SKM-1 treated with dmso at 0.1 percent for 144 hours (cell line): ENCODE measurements around the gene PIK3R3.

Experiments
- DNase-seq: peaks from one replicate; lab custom pipeline; 2025; ENCODE audit not compliant: unreplicated experiment; lab: John Stamatoyannopoulos, UW

The PIK3R3 gene

DNA sequence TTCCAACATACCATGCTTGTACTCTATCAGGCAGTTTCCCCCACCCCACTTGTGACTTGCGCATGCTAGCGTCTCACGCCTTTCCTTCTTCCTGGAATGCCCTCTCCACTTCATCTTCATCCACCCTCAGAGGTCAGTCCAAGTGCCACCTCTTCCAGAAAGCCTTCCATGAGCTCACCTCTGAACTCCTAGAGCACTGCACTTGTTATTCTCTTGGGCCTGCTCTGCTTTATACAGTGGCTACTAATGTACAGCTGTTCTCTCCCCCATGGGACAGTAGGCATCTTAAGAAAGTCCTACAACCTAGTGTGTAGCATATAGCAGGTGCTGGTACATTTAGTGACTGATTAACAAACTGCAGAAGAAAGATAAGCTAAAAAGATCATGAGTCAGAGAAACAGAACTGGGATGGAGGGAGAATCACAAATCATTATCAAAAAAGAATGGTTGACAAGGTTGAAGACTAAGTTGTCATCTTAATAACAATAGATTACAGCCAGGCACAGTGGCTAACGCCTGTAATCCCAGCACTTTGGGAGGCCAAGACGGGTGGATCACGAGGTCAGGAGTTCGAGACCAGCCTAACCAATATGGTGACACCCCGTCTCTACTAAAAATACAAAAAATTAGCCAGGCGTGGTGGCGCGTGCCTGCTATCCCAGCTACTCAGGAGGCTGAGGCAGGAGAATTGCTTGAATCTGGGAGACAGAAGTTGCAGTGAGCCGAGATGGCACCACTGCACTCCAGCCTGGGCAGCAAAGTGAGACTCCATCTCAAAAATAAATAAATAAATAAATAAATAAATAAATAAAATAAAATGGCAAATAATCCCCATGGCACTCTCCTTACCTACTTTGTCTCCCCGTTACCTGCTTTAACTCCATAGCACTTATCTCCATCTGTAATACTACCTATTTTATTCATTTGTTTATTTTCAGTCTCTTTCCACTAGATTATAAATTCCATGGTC is 26.2 kb upstream of the PIK3R3 start:
- DNase-seq, result no peak

DNA sequence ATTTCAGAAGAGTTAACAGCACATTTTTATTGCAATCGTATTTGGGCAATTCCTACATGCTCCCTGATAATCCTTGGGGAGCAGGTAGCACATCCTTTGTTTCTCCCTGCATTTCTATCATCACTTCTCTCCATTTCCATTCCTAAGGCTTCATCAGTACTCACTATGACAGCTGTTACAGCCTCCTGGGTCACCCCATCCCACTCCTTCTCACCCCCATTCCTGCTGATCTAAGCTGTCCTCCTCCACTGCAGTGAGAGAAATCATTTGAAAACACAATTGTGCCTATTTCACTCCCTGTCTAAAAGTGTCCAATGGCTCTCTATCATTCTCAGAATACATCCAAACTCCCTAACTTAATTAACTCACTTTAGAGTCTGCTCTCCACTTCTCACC is 25.5 kb upstream of the PIK3R3 start:
- no peak for DNase-seq

DNA sequence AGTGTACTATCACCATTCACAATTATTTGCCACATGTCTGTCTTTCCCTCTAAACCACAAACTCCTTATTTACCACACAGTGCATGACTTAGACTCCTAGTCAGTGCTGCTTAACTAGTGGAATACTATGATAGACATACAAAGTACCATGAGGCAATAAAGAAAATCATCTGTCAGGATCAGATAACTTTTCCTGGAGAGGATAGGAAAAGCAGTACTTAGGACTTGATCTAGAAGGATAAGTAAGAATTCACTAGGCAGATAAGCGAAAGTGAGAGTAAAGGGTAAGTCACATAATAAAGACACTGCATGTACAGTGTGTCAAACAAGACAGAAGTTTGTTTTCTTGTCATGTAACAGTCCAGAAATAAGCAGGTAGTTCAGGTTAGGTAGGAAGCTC is 21.3 kb upstream of the PIK3R3 start:
- no peak for DNase-seq

DNA sequence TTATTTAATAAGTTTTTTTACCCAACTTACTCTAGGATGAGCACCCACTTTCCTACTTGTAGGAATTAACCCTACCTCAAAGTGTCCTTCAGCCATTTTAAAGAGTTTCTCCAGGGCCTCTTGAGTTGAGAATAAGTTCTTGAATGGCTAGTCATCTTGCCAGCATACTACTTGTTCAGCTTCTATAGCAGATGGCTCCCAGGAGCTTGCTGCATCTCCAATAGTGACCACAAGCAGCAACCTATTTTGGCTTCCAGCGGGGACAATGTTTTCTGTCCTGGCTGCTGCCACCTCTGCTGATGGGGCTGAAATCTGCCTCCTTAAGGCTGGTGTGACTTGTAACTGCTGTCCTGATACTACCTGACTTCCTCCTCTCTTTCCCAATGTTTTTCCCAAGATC is 20.8 kb upstream of the PIK3R3 start:
- DNase-seq, result no peak

DNA sequence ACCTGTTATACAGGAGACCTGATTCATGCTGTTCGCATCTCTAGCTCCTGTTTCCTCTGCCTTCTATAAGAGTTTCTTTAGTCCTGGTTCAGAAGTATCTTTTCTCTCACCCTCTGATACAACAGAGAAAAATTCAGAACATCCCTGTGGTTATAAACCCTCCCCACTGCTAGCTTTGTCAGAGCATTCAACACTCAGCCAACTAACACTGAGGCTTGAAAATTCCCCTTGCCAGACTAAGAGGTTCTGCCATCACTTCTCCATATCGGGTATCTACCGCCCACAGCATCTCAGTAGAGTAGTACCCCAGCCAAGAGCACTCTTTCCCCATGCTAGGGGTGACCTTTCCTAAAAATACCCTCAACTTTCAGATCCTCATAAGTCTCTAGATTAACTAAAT is 19.6 kb upstream of the PIK3R3 start:
- DNase-seq, result no peak

DNA sequence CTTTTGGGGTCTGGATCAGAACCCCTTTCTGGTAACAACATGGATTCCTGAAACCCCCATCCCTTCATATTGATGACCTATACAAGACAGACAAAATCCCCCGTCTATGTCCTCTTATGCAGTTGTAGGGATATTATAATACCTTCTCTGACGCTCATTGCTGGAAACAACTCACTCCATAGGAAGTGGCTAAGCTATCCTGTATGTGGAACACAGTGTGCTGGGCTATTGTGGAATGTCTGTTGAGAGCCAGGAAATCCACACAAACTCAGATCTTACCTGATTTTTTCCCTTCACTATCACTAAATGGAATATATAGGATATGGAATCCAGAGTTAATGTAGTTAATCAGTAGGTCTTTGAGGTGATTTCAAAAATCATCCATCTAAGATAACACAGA is 17.7 kb upstream of the PIK3R3 start:
- no peak for DNase-seq

DNA sequence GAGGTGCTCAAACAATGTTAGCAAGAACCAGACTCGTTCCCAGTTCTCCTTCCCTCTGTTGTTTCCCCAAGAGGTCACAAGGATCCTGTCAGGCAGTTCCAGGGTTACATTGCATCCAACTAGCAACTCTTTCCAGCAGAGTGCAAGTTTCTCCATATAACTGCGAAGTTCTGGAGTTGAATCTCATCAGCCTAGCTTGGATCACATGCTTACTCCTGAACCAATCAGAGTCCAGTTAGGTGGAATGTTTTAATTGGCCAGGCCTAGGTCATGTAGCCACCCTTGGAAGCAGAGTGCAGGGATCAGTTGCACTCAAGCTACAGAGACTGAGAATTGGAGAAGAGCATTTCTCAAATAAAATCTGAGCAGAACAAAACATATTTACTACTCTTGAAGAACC is 15.9 kb upstream of the PIK3R3 start:
- DNase-seq, result no peak

DNA sequence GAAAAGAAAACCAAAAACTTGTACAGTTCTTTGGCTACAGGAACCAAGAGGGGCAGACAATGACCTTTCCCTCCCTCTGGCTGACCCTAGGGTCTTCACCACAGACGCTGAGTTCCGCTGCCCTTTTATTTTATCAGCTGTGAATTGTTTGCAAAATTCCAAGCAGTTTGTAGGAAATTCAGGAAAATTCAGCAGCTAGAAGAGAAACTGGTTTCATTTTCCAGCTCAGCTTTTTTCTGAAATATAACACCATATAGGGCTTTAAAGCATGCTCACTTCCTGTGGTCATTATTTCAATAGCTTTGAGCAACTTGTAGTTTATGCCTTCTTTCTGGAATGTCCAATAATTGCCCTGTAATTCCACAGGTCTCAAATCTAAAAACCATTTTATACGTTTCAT is 5.5 kb upstream of the PIK3R3 start:
- DNase-seq, result no peak

DNA sequence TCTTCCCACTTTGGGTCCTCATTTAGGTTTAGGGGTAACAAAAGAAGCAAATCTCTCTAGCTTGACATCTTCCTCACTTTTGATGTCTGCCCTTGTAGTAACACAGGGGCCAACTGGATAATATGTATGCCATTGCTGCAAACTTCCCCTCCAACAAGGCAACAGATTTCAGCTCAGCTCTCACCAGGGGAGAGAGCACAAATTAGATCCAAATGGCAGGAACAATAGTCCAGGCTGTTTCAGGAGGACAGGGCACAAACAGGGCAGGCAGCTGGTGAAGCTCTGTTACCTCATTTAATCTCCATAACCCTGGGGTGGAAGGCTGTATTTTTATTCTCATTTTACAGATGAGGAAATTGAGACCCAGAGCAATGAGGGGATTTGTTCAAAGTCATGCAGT is 4.3 kb upstream of the PIK3R3 start:
- DNase-seq, result no peak

DNA sequence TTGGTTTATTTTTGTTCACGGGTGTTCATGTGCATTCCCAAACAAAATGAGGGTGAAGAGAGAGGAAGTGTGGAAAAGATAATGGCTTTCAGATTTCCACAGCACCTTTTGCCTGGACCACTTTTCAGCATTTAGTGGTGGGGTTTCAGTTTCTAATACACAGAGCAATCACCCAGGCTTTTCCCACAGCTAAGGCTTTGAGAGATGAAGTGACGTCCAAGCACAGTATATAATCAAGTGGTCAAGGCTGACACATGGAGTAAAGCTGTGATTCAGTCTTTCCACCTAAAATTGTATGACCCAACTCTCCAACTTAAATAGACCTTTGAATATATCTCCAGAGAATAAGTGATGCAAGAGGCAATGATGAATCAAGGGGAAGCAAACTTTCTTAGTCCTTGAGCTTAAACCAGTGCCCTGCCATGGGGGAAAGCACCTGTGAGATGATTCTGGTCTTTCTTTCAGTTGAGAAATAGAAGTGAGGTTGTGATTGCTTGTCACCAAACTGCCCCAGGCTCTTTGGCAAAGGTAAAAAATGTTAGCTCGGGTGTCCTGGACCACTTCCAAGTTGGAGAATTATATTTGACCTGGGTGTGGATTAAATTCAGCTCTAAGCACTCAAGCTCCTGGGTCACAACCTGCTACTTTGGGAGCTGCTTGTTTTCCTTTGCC is 2.4 kb upstream of the PIK3R3 start:
- no peak for DNase-seq

DNA sequence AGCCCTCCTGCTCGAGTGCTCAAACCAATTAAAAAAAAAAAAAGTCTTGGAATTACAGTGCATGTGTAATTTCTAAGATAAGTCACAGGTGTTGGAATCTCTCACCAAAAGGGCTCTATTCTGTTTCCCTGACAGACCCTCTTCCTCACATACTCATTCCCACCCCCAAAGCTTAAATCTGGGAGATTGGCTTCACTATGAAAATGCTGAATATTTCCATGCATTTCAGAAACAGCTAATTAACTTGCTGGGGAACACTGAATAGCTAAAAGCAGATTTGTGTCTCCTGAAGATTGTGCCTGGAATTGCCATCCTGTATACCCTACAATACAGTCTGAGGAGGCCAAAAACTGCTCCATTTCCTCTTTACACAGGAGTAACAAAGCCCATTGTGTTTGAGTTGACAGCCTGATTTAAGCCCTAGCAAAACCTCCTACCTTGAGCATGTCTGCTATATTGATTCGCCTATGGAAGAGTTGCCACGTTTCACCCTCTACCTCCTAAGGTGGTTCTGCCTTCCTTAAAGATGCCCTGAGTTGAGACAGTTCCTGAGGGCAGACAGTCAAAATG is 1.4 kb upstream of the PIK3R3 start:
- DNase-seq, result no peak

DNA sequence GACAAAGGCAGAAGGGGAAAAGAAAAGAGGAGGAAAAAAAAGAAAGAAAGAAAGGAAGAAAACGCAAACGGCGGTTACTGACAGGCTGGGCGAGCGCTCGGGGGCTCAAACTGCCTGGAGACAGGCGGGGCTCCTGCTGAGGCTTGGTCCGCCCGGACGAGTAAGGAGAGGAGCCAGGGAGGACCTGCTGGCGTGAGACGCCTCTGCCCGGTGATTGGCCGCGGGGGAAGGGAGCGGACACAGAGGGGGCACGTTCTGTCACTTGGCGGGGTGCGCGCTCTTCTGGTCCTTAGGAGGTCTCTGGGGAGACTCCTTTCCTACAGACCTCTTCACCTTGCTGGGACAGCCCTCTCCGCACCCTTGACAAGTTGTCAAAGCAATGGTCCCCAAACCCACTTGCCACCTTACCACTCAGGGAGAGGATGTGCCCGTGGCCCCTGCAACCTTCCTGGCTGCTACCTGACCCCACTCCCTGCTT is 791 bp upstream of the PIK3R3 start:
- DNase-seq, result no peak

DNA sequence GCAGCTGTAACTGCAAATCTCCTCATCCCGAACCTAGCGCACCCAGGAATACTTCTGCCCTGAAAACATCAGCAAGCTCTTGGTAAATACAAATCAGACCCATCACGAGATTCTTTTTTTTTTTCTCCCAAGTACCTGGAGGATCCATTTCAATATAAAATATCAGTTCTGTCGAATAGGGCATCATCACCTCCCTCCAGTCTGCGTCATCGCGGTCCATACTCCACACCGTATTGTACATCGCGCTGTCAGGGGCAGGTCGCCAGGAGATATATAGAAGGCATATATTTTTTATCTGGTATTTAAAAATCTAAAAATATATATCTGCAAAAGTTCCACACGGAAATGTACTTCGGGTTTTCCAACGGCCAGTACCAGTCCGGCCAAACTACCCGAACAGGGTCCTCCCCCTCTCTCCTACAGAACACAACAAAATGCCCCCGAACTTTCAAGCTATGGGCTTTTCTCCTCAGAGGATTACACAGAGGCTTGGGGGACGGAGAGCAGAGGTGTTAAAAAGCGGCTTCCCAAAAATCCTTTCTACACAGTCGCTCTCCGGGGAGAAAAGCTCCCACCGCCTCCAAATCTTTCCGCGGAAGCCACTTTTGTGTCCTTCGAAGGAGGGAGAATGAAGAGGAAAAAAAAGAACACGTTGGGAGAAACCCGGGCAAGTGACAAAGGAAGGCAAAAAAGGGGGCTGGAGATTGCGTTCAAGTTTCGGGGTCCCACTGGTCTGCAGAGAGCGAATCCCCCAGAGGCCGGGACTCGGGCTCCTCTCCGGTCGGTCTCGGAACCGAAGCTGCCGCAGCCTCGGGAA is 509 bp downstream of the PIK3R3 start:
- DNase-seq, result no peak

DNA sequence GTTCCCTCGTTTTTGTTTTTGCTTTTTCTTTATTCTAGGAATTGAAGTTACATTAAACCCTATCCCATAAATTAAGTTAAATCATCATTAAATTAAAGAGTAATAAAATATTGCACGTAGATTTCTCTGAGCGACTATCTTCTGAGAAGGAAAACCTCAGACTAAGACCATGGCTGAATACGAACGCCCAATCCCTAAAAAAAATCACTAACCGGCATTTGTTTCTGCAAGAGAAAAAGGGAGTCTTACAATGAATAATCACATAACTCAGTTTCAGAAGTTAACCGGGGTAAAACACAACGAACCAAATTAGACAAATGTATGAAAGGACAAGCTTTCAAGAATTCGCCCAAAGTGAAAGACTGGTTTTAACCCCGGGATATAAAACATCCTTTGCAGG is 1.3 kb downstream of the PIK3R3 start:
- no peak for DNase-seq

DNA sequence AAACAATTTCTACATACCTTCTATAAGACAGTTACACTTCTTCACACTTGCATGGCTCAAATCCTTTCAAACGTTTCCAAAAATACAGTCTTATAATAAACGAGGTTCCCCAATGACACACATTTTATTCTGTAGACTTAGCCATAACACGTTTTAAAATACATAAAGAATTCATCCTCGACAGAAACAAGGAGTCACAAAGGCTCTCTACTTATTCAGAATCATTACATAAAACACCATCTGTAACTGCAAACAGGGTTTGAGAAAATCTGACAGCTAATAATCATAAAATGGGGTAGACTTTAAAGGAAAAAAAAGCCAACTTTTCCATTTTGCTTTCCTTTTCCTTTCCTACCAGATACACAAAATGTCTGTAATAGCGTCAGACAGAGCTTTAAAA is 1.8 kb downstream of the PIK3R3 start:
- no peak for DNase-seq

DNA sequence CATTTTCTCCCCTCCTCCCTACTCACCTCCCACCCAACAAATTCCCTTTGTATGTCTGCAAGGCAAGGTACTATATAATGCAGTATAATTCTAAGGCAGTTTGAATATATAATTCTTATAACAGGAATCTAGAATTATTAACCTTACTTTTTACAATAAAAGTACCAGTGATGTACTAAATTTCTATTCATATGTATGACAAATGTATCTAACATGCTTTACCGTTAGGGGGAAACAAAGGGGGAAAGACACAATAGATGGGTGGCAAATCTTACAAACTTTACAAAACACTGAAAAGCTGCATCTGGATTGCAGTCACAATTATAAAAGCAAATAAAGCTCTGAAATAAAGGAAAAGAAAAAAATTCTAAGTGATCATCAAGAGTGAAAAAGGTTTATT is 2.3 kb downstream of the PIK3R3 start:
- no peak for DNase-seq

DNA sequence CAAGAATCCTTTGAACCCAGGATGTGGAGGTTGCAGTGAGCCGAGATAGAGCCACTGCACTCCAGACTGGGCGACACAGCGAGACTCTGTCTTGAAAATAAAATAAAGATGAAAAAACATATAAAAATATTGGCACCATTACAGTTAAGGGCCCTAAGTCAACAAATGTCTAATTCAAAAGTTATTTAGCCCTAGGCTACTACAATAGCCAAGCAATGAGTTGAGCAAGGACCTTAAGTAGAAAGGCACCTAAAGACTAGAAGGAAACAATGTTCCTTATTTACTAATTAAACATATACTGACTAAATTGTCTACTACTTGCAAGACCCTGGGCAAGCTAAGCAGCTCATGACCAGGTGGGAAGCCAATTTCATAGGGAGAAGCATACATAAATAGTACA is 4.1 kb downstream of the PIK3R3 start:
- DNase-seq, result no peak

DNA sequence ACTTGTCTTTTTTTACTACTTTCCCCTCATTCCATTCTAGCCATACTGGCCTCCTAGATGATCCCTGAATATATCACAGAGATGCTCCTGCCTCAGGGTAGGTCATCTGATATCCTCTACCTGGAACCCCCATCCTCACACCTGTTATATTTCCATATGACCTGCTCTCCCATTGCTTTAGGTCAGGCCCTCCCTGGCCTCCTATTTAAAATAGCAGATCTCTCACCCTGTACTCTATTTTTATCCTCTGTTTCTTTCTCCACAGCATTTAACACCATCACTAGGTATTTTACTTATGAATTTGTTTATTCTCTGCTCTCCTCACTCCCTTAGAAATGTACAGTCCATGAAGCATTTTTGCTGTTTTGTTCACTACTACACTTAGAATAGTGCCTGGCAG is 13.6 kb downstream of the PIK3R3 start:
- DNase-seq, result no peak

DNA sequence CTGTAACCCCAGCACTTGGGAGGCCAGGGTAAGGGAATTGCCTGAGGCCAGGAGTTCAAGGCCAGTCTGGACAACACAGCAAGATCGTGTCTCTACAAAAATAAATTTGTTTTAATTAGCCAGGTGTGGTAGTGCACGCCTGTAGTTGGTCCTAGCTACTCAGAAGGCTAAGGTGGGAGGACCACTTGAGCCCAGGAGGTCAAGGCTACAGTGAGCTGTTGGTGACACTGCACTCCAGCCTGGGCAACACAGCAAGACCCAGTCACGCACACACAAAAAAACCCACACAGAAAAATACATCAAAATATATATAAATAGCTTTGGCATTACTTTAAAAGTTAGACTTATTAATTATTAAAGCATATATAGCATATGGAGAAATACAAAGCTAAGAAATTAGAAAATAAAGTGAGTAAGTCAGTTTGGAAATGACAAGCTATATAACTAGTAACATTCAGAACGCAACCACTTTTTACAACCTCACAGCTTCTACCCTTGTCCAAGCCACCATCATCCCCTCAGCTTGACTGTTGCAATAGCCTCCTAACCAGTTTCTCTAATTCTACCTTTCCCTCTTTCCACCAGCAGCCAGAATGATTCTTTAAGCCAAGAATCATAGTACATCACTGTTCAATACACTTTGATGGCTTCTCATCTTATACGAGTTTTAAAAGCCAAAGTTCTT is 14.5 kb downstream of the PIK3R3 start:
- no peak for DNase-seq

DNA sequence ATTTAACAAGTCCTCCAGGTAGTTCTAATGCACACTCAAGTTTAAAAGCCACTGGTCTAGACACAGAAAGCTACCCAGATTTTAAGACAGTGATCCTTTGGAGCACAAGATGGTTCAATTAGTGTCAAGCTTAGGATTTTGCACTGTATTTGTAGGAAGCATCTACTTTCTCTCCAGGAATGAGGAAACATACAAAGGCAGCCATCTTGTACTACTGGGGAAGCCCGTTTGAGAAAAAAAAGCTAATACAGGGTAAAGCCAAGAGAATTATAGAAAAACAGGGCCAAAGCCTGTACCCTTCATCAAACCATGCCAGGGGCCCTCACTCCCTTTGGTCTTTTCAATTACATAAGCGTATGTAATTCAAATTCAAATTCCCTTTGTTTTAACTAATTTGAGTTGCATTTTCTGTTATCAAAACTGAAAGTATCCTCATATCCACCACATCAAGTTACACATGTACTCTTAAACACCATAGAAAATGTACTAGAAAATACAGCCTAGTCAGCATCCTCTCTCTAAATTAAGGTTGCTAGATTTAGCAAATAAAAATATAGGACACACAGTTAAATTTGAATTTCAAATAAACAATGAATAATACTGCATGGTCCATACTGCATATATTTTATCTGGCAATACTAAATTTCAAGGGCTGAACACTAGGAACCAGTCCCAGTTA is 17.4 kb downstream of the PIK3R3 start:
- DNase-seq, result no peak
